HepG2 (cell line): ENCODE measurements around the gene SOST. TPM values are rescaled to one million over a fixed set of nuclear protein-coding genes. Genes with fewer than 3 reads are reported as not detected.

ENCODE experiments used
- DRAP1 ChIP-seq: IDR thresholded peaks from 2 replicates; pipeline ENCODE4 v1.6.1; 2016; ENCODE audit warnings: missing genetic modification reagents, missing compliant biosample characterization
- ELF1 ChIP-seq: sonication (generic); formaldehyde crosslinking; IDR thresholded peaks from 2 replicates; pipeline ENCODE4 v1.4.0; 2020; ENCODE audit warnings: missing genetic modification reagents
- ETS1 ChIP-seq: sonication (generic); formaldehyde crosslinking; IDR thresholded peaks from 2 replicates; pipeline ENCODE4 v1.4.0; 2020; ENCODE audit warnings: missing genetic modification reagents
- FOXA3 ChIP-seq: IDR thresholded peaks from 2 replicates; pipeline ENCODE4 v1.6.1; 2016; ENCODE audit warnings: missing genetic modification reagents, missing compliant biosample characterization
- HES4 ChIP-seq: sonication (generic); formaldehyde crosslinking; IDR thresholded peaks from 2 replicates; pipeline ENCODE4 v1.9.0; 2021; ENCODE audit warnings: mild to moderate bottlenecking, missing genetic modification reagents, borderline replicate concordance
- MAZ ChIP-seq, 2 experiments: sonication (generic) in 1 of 2; formaldehyde crosslinking in 1 of 2; IDR thresholded peaks; 2 replicates each; pipeline versions ENCODE4 v1.5.0 to v1.6.1; 2012 to 2020; ENCODE audit warnings: low read depth in 2 of 2, mild to moderate bottlenecking in 2 of 2, borderline replicate concordance in 1 of 2, improper control_type of control experiment in 1 of 2, low read length in 1 of 2, missing genetic modification reagents in 1 of 2, moderate library complexity in 1 of 2
- MED1 ChIP-seq: sonication (generic); formaldehyde crosslinking; IDR thresholded peaks from 2 replicates; pipeline ENCODE4 v1.4.0; 2020; ENCODE audit warnings: missing genetic modification reagents
- MTF2 ChIP-seq: sonication (generic); formaldehyde crosslinking; IDR thresholded peaks from 2 replicates; pipeline ENCODE4 v1.5.0; 2020; ENCODE audit warnings: missing genetic modification reagents, borderline replicate concordance
- NFE2 ChIP-seq: sonication (generic); formaldehyde crosslinking; IDR thresholded peaks from 2 replicates; pipeline ENCODE4 v1.4.0; 2020; ENCODE audit warnings: missing genetic modification reagents
- NFYC ChIP-seq: IDR thresholded peaks from 2 replicates; pipeline ENCODE4 v1.6.1; 2016; ENCODE audit warnings: missing genetic modification reagents, missing compliant biosample characterization
- NKX3-1 ChIP-seq: sonication (generic); formaldehyde crosslinking; IDR thresholded peaks from 2 replicates; pipeline ENCODE4 v1.5.0; 2020; ENCODE audit warnings: missing genetic modification reagents
- PAF1 ChIP-seq: IDR thresholded peaks from 2 replicates; pipeline ENCODE4 v1.6.1; 2016; ENCODE audit warnings: missing genetic modification reagents, missing compliant biosample characterization
- POLR2AphosphoS2 ChIP-seq: IDR thresholded peaks from 2 replicates; pipeline ENCODE4 v1.6.1; 2011; ENCODE audit warnings: low read depth, low read length, improper control_type of control experiment
- PPARG ChIP-seq: conservative IDR thresholded peaks from 2 replicates; pipeline ENCODE4 v1.6.1; 2016; ENCODE audit warnings: missing biosample characterization, missing genetic modification reagents
- PRDM15 ChIP-seq: sonication (generic); formaldehyde crosslinking; IDR thresholded peaks from 2 replicates; pipeline ENCODE4 v1.4.0; 2020; ENCODE audit warnings: missing genetic modification reagents
- RARG ChIP-seq: sonication (generic); formaldehyde crosslinking; IDR thresholded peaks from 2 replicates; pipeline ENCODE4 v1.4.0; 2020; ENCODE audit warnings: low read depth, mild to moderate bottlenecking, missing genetic modification reagents
- SMAD1 ChIP-seq: sonication (generic); formaldehyde crosslinking; IDR thresholded peaks from 2 replicates; pipeline ENCODE4 v1.4.0; 2020; ENCODE audit warnings: missing genetic modification reagents, low read depth, mild to moderate bottlenecking, borderline replicate concordance
- TGIF2 ChIP-seq: IDR thresholded peaks from 2 replicates; pipeline ENCODE4 v1.6.1; 2016; ENCODE audit warnings: control low read depth, missing compliant biosample characterization
- ZBTB33 ChIP-seq: sonication (generic); formaldehyde crosslinking; IDR thresholded peaks from 2 replicates; pipeline ENCODE4 v1.4.0; 2020; ENCODE audit warnings: missing genetic modification reagents
- ZKSCAN8 ChIP-seq: IDR thresholded peaks from 2 replicates; pipeline ENCODE4 v1.6.1; 2016; ENCODE audit warnings: borderline replicate concordance, missing genetic modification reagents, missing compliant biosample characterization
- ZNF138 ChIP-seq: sonication (generic); formaldehyde crosslinking; IDR thresholded peaks from 2 replicates; pipeline ENCODE4 v1.5.0; 2020; ENCODE audit warnings: mild to moderate bottlenecking, low read depth, missing genetic modification reagents
- ZNF549 ChIP-seq: sonication (generic); formaldehyde crosslinking; IDR thresholded peaks from 2 replicates; pipeline ENCODE4 v1.5.0; 2020; ENCODE audit warnings: missing genetic modification reagents
- ZNF672 ChIP-seq: sonication (generic); formaldehyde crosslinking; IDR thresholded peaks from 2 replicates; pipeline ENCODE4 v1.8.1; 2022; ENCODE audit warnings: missing genetic modification reagents
- polyA plus RNA-seq, 8 experiments: library from polyadenylated mRNA; depleted of rRNA in 3 of 8; stranded (reverse) in 7 of 8; unstranded in 1 of 8; fragments of >200 nt; fragmentation: Illumina TruSeq in 4 of 8; extraction: Trizol in 4 of 8; gene quantifications; 2 replicates each; pipeline versions ENCODE4 v1.2.1 to v1.2.3, GENCODE V29; 2011 to 2016; ENCODE audit warnings: low read depth in 4 of 8, missing spikeins in 1 of 8, mixed read lengths in 1 of 8; ENCODE audit not compliant: insufficient read depth in 1 of 8
- total RNA-seq, 5 experiments: library from RNA; depleted of rRNA; stranded (reverse); fragments of >200 nt; fragmentation: Illumina TruSeq; extraction: Trizol; gene quantifications; 2 replicates each; pipeline ENCODE4 v1.2.3, GENCODE V29; 2016; ENCODE audit warnings: low read depth in 1 of 5

Gene SOST
- total and polyA plus RNA-seq, 2 of the 13 experiments (the other 11 are each of a cell fraction or from before 2014, with no cell fraction given) = not detected

GRCh38 chr17:43778337-43779144 lies 19.9 kb upstream of the SOST start, which contains the start of gene DUSP3 (continued):
- no peak for TF ChIP-seq PPARG (CRISPR knock-in tag)
- peak; percentile 24; the same call in 1 of the 2 replicates for TF ChIP-seq MAZ (IDR thresholded peaks at IDR 0.05; ENCODE audit: borderline replicate concordance, low read depth, low read length)
- peak; percentile 84; the same call in 1 of the 2 replicates for TF ChIP-seq MAZ (CRISPR knock-in tag; IDR thresholded peaks at IDR 0.05; ENCODE audit: low read depth)
- no peak for TF ChIP-seq ELF1
- TF ChIP-seq MTF2 (CRISPR knock-in tag) = peak; percentile 92; the same call in 1 of the 2 replicates
- peak; percentile 6; the same call in 1 of the 2 replicates for TF ChIP-seq FOXA3 (CRISPR knock-in tag)
- no peak for TF ChIP-seq ZNF138 (CRISPR knock-in tag)
- no peak for TF ChIP-seq PAF1 (CRISPR knock-in tag)
- peak; percentile 93 for TF ChIP-seq HES4 (CRISPR knock-in tag)
- TF ChIP-seq ZBTB33 = no peak; the same call in 1 of the 2 replicates
- TF ChIP-seq NFYC (CRISPR knock-in tag) = peak; percentile 9; the same call in 1 of the 2 replicates
- TF ChIP-seq TGIF2 (CRISPR knock-in tag) = no peak; the same call in 1 of the 2 replicates
- TF ChIP-seq ETS1 (CRISPR knock-in tag) = no peak; the same call in 1 of the 2 replicates
- peak; percentile 54; the same call in 1 of the 2 replicates for TF ChIP-seq SMAD1 (CRISPR knock-in tag)
- no peak for TF ChIP-seq ZKSCAN8 (CRISPR knock-in tag)
- TF ChIP-seq RARG (CRISPR knock-in tag) = no peak
- TF ChIP-seq NFE2 (CRISPR knock-in tag) = no peak
- TF ChIP-seq MED1 (CRISPR knock-in tag) = no peak; the same call in 1 of the 2 replicates
- no peak for TF ChIP-seq ZNF549 (CRISPR knock-in tag)
- peak; percentile 38; the same call in 1 of the 2 replicates for TF ChIP-seq DRAP1 (CRISPR knock-in tag)
- no peak for TF ChIP-seq ZNF672 (CRISPR knock-in tag)
- TF ChIP-seq POLR2AphosphoS2 = no peak
- no peak for TF ChIP-seq PRDM15 (CRISPR knock-in tag)
- no peak for TF ChIP-seq NKX3-1 (CRISPR knock-in tag)
